ENCODE measurements around the gene ZNF862. TPM values are rescaled to one million over a fixed set of nuclear protein-coding genes. Genes with fewer than 3 reads are reported as not detected.

Gene ZNF862
- total and polyA plus RNA-seq, 2 donors from 2014 or later = 5.7 to 29.1 TPM

DNA sequence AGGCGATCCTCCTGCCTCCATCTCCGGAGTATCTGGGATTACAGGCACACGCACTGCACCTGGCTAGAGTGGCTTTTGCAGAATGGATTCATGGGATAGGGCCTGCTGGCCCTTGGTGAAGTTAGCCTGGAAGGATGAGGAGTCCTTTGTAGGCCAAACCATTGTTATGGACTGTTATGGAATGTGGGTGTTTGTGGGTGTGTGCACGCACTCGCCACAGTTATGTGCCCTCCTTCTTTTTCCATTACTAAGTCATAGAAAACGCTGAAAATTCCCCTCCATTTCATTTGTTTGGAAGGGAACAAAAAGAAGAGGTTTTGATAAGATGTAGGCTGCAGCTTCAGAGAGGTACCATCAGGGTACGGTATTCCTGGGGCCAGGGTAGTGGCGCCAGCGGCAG lies 15.0 kb downstream of the ZNF862 start:
- TF ChIP-seq, protein P1, sequence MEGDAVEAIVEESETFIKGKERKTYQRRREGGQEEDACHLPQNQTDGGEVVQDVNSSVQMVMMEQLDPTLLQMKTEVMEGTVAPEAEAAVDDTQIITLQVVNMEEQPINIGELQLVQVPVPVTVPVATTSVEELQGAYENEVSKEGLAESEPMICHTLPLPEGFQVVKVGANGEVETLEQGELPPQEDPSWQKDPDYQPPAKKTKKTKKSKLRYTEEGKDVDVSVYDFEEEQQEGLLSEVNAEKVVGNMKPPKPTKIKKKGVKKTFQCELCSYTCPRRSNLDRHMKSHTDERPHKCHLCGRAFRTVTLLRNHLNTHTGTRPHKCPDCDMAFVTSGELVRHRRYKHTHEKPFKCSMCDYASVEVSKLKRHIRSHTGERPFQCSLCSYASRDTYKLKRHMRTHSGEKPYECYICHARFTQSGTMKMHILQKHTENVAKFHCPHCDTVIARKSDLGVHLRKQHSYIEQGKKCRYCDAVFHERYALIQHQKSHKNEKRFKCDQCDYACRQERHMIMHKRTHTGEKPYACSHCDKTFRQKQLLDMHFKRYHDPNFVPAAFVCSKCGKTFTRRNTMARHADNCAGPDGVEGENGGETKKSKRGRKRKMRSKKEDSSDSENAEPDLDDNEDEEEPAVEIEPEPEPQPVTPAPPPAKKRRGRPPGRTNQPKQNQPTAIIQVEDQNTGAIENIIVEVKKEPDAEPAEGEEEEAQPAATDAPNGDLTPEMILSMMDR (IDR thresholded peaks at IDR 0.05; ENCODE audit: borderline replicate concordance, extremely low read depth, insufficient read depth) = no peak
- no peaks in the 10 kb centered on the region for H3K9me3 ChIP-seq (ENCODE audit: control insufficient read depth in 2 of 3, insufficient read depth in 1 of 3, low read length in 3 of 3)
- H3K36me3 ChIP-seq (ENCODE audit: control insufficient read depth in 2 of 3, insufficient read depth in 3 of 3, low read length in 3 of 3) = peaks cover 0 to 6% (median 0%) of the 10 kb centered on the region in 3 donors
- no peak overlapping the region for H3K4me3 ChIP-seq (ENCODE audit: low read length in 3 of 3)
- intact Hi-C loops (cut with DNase I) = no loop called here
- FAIRE-seq (no peak), DNase-seq (no peak)
- peaks cover 0 to 16% (median 3%) of the 10 kb centered on the region in 3 donors for H3K4me1 ChIP-seq (ENCODE audit: control insufficient read depth in 2 of 3, insufficient read depth in 2 of 3, low read depth in 1 of 3, low read length in 3 of 3)
- no peak overlapping the region for H3K9ac ChIP-seq (ENCODE audit: low read length in 3 of 3)
- no peaks in the 10 kb centered on the region for H3K27me3 ChIP-seq (ENCODE audit: control insufficient read depth, insufficient read depth, low read length)
- no peak overlapping the region for H3K27ac ChIP-seq (ENCODE audit: low read depth in 2 of 2, low read length in 2 of 2)

DNA sequence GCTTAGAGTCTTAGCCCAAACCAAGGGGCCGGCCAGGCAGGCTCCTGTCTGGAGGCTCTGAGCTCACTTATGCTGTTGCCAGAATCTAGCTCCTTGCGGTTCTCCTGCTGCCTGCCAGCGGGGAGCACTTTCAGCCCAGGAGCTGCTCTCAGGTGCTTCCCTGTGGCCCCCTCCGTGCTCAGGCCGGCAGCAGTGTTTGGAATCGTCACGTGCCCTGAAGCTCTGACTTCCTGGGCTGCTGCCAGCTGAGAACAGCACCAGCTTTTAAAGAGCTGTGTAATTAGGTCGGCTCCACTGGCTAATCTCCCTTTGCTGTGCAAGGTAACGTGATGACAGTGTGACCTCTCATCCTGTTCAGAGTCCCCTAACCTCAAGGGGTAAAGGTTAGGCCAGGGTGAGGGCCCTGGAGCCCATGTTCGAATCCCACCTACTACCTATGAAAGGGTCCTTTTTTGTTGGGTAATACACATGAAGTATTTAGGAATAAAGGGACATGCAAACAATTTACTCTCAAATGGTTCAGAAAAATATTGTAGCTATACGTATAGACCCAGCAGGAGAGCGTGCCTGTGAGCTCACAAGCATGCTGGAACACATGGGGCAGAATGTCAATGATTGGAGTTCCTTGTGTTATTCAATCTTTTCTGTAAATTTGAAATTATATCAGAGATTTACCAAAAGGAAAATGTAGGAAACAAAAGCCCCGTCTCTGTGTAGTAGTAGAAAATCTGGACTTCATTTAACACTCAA lies 16.6 kb downstream of the ZNF862 start:
- FAIRE-seq (no peak), DNase-seq (peak; percentile 63 to 88 (median 76))
- TF ChIP-seq, protein P1 (IDR thresholded peaks at IDR 0.05; ENCODE audit: borderline replicate concordance, extremely low read depth, insufficient read depth) = no peak
- Histone ChIP-seq H3K9me3 (ENCODE audit: control insufficient read depth in 2 of 3, insufficient read depth in 1 of 3, low read length in 3 of 3) (no peaks in the 10 kb centered on the region), H3K9ac (ENCODE audit: low read length in 3 of 3) (no peak overlapping the region), H3K36me3 (ENCODE audit: control insufficient read depth in 2 of 3, insufficient read depth in 3 of 3, low read length in 3 of 3) (peaks cover 0 to 4% (median 1%) of the 10 kb centered on the region in 3 donors), H3K27me3 (ENCODE audit: control insufficient read depth, insufficient read depth, low read length) (no peaks in the 10 kb centered on the region), H3K27ac (ENCODE audit: low read depth in 2 of 2, low read length in 2 of 2) (peak overlapping the region in 1 of 2 donors; percentile 2), H3K4me3 (ENCODE audit: low read length in 3 of 3) (no peak overlapping the region), H3K4me1 (ENCODE audit: control insufficient read depth in 2 of 3, insufficient read depth in 2 of 3, low read depth in 1 of 3, low read length in 3 of 3) (peaks cover 0 to 16% (median 3%) of the 10 kb centered on the region in 3 donors)
- intact Hi-C loops (cut with DNase I) = no loop called here

DNA sequence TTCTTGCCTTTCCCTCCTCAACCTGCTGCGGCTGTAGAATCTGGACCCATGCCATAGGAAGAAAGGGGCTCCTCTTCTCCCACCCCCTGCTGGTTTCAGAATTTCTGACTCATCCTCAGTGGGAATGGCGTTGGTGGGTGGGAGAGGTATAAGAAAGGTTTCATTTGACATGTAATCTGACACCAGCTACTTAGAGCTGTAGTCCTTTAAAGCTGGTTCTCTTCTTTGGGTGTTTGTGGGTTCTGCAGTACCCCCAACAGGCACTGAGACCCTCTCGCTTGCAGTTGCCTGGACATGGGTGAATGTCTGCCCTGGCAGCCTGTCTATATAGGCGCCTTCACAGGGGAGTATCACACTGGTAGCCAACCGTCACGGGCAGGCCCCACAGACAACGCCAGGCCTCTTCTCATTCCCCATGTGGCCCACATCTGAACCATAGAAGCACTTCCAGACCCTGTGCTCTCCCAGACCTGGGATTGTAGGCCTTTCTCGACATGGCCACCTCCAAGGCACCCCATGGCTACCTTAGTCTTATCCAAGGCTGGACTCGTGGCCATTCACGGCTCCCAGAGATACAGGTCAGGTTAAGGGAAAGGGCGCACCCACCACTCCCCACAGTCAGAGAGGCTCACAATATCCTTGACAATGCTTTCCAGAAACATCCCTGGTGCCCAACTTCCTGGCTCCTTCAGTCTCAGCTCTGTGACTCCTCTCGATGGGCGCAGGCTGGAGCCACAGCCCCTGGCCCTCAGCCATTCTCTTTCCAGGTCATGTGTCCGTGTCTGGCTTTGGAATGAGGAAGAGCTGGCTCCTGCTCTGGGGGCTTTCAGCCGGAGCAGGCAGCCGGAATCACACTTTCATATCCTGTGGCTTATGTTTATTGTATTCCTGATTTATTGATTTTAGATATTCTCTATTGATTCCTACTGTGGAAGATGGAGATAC lies 17.5 kb downstream of the ZNF862 start:
- no peak overlapping the region for H3K9ac ChIP-seq (ENCODE audit: low read length in 3 of 3)
- no peak overlapping the region for H3K27ac ChIP-seq (ENCODE audit: low read depth in 2 of 2, low read length in 2 of 2)
- H3K27me3 ChIP-seq (ENCODE audit: control insufficient read depth, insufficient read depth, low read length) = no peaks in the 10 kb centered on the region
- no peaks in the 10 kb centered on the region for H3K9me3 ChIP-seq (ENCODE audit: control insufficient read depth in 2 of 3, insufficient read depth in 1 of 3, low read length in 3 of 3)
- FAIRE-seq = no peak
- no peak overlapping the region for H3K4me3 ChIP-seq (ENCODE audit: low read length in 3 of 3)
- H3K4me1 ChIP-seq (ENCODE audit: control insufficient read depth in 2 of 3, insufficient read depth in 2 of 3, low read depth in 1 of 3, low read length in 3 of 3) = peaks cover 0 to 16% (median 3%) of the 10 kb centered on the region in 3 donors
- peak in 2 of 5 donors; percentile 49 to 66 for DNase-seq
- TF ChIP-seq, protein P1 (IDR thresholded peaks at IDR 0.05; ENCODE audit: borderline replicate concordance, extremely low read depth, insufficient read depth) = no peak
- intact Hi-C loops (cut with DNase I) = no loop called here
- H3K36me3 ChIP-seq (ENCODE audit: control insufficient read depth in 2 of 3, insufficient read depth in 3 of 3, low read length in 3 of 3) = peaks cover 0 to 10% (median 4%) of the 10 kb centered on the region in 3 donors

Measured in kidney (tissue), 14 donors.